Posterior cingulate gyrus (tissue), 11 donors: Measurements from ENCODE around the gene MICB.

ENCODE experiments used
- DNase-seq, 10 donors: peaks; one replicate each; pipeline versions ENCODE4 v3.0.0 to v3.0.0-alpha.2; 2020 to 2021; ENCODE audit warnings: mixed read lengths in 3 of 10
- intact Hi-C: fragments of 100-400 bp; cut with DNase I; formaldehyde crosslinking; loops from one replicate; pipeline ENCODE4 v1.15.1; 2023

The MICB gene

DNA sequence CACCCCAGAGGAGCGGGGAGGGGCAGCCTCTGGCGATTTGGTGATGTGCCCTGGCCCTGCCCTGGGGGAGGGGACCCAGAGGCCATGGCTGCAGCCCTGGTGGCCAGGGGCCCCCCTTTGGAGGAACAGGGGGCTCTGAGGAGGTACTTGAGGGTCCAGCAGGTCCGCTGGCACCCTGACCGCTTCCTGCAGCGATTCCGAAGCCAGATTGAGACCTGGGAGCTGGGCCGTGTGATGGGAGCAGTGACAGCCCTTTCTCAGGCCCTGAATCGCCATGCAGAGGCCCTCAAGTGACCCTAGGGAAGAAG is 60.3 kb downstream of the MICB start:
- intact Hi-C loops: no loop called here
- no peak for DNase-seq

GRCh38 chr6:31558631-31559500 is 60.9 kb downstream of the MICB start:
- intact Hi-C loops: no loop called here
- DNase-seq: peak in 4 of 10 donors; percentile 28 to 88 (median 64)

GRCh38 chr6:31559606-31559957 is 61.6 kb downstream of the MICB start:
- no peak for DNase-seq
- intact Hi-C loops: no loop called here

- peak in 1 of 10 donors; percentile 89 for DNase-seq
- intact Hi-C loops: no loop called here
Observed at GRCh38 chr6:31559958-31560696, 62.2 kb downstream of the MICB start.

- intact Hi-C loops: no loop called here
- no peak for DNase-seq
Observed at GRCh38 chr6:31560697-31561058, 62.7 kb downstream of the MICB start.
